H1 (cell line): ENCODE data around the gene RNU7-1. TPM values are rescaled to one million over a fixed set of nuclear protein-coding genes. Genes with fewer than 3 reads are reported as not detected.

Experiments
- CTCF ChIA-PET: fragments of 300-600 bp; sonication (Branson Sonifier 250); formaldehyde crosslinking; loops from one replicate; lab custom pipeline; 2021; ENCODE audit not compliant: partially characterized antibody; lab: Charles Lee
- POLR2A ChIA-PET: fragments of 300-600 bp; sonication (Branson Sonifier 250); formaldehyde crosslinking; loops from one replicate; lab custom pipeline; 2021; ENCODE audit warnings: inconsistent platforms; ENCODE audit not compliant: partially characterized antibody; lab: Charles Lee
- DNase-seq, 2 experiments: peaks; one replicate each; pipeline versions ENCODE4 v3.0.0 to v3.0.0-alpha.2; 2010 to 2022; ENCODE audit warnings: low spot score in 2 of 2, low read depth in 1 of 2, mixed read lengths in 1 of 2
- FAIRE-seq: peaks from 2 replicates; lab custom pipeline; 2011; peaks lifted over from hg19 to GRCh38; lab: Jason Lieb, UNC
- H2AFZ ChIP-seq: 2 replicates; pipeline ENCODE4 v1.8.1; 2012; ENCODE audit warnings: low read length, inconsistent platforms
- H2AK5ac ChIP-seq: 2 replicates; pipeline ENCODE4 v1.6.1; 2013; ENCODE audit warnings: low read depth, low read length
- H2BK120ac ChIP-seq: replicated peaks from 2 replicates; pipeline ENCODE3; 2013; ENCODE audit warnings: low read depth, low read length, inconsistent platforms
- H2BK12ac ChIP-seq: 2 replicates; pipeline ENCODE4 v1.6.1; 2013; ENCODE audit warnings: low read depth, low read length
- H2BK15ac ChIP-seq: 2 replicates; pipeline ENCODE4 v1.6.1; 2013; ENCODE audit warnings: low read length
- H2BK20ac ChIP-seq: 2 replicates; pipeline ENCODE4 v1.6.1; 2013; ENCODE audit warnings: low read length
- H2BK5ac ChIP-seq: 2 replicates; pipeline ENCODE4 v1.6.1; 2013; ENCODE audit warnings: low read depth, low read length
- H3K14ac ChIP-seq: 2 replicates; pipeline ENCODE4 v1.6.1; 2013; ENCODE audit warnings: inconsistent platforms; ENCODE audit not compliant: insufficient read length
- H3K18ac ChIP-seq: 2 replicates; pipeline ENCODE4 v1.6.1; 2013; ENCODE audit warnings: low read length; ENCODE audit errors: extremely low read depth
- H3K23ac ChIP-seq: 2 replicates; pipeline ENCODE4 v1.6.1; 2013; ENCODE audit warnings: inconsistent platforms; ENCODE audit not compliant: insufficient read length
- H3K23me2 ChIP-seq: 2 replicates; pipeline ENCODE4 v1.6.1; 2013; ENCODE audit warnings: low read depth, low read length
- H3K27ac ChIP-seq: 2 replicates; pipeline ENCODE4 v1.6.1; 2011; ENCODE audit warnings: low read depth, low read length, inconsistent platforms
- H3K27me3 ChIP-seq, 4 experiments: replicated peaks in 1 of 4; 1 replicate in 1 of 4; 2 replicates in 3 of 4; pipeline versions ENCODE4 v1.6.1 to v1.8.1; 2011 to 2013; ENCODE audit warnings: low read length in 3 of 4, mild to moderate bottlenecking in 3 of 4, inconsistent platforms in 2 of 4, mixed read lengths in 2 of 4, moderate library complexity in 1 of 4; ENCODE audit not compliant: control insufficient read depth in 3 of 4, insufficient read depth in 3 of 4; ENCODE audit errors: extremely low read depth in 1 of 4
- H3K36me3 ChIP-seq, 4 experiments: 2 replicates each; pipeline versions ENCODE4 v1.6.1 to v1.8.1; 2011 to 2013; ENCODE audit warnings: mild to moderate bottlenecking in 4 of 4, low read length in 3 of 4, moderate library complexity in 2 of 4, control low read depth in 1 of 4, inconsistent platforms in 1 of 4; ENCODE audit not compliant: insufficient read depth in 4 of 4, control insufficient read depth in 2 of 4
- H3K4ac ChIP-seq: replicated peaks from 2 replicates; pipeline ENCODE3; 2013; ENCODE audit warnings: low read length, low read depth, mixed read lengths, inconsistent platforms; ENCODE audit not compliant: insufficient read length
- H3K4me1 ChIP-seq, 4 experiments: replicated peaks in 1 of 4; 1 replicate in 1 of 4; 2 replicates in 3 of 4; pipeline versions ENCODE4 v1.6.1 to v1.8.1; 2011 to 2013; ENCODE audit warnings: low read length in 3 of 4, inconsistent platforms in 2 of 4, mixed read lengths in 1 of 4; ENCODE audit not compliant: insufficient read depth in 4 of 4, control insufficient read depth in 3 of 4
- H3K4me2 ChIP-seq, 2 experiments: 2 replicates each; pipeline versions ENCODE4 v1.6.1 to v1.8.1; 2011 to 2013; ENCODE audit warnings: low read depth in 2 of 2, low read length in 2 of 2, control low read depth in 1 of 2, inconsistent platforms in 1 of 2, mild to moderate bottlenecking in 1 of 2; ENCODE audit not compliant: insufficient read depth in 1 of 2
- H3K4me3 ChIP-seq, 4 experiments: fragments of 200-600, 300-600 bp in 1 of 4; sonication (generic), shearing (Covaris generic), sonication (Bioruptor Twin) in 1 of 4; 2 replicates each; pipeline versions ENCODE4 v1.5.1 to v1.8.1; 2011 to 2016; ENCODE audit warnings: low read length in 4 of 4, low read depth in 3 of 4, control low read depth in 2 of 4, inconsistent platforms in 2 of 4, mild to moderate bottlenecking in 2 of 4, mixed read lengths in 1 of 4, moderate library complexity in 1 of 4; ENCODE audit not compliant: insufficient read depth in 2 of 4; ENCODE audit errors: extremely low read depth in 1 of 4
- H3K56ac ChIP-seq: replicated peaks from 2 replicates; pipeline ENCODE3; 2013; ENCODE audit warnings: low read depth, mild to moderate bottlenecking, mixed read lengths, low read length, inconsistent platforms; ENCODE audit not compliant: insufficient read length
- H3K79me1 ChIP-seq: 2 replicates; pipeline ENCODE4 v1.6.1; 2013; ENCODE audit warnings: low read depth, low read length, control low read depth
- H3K79me2 ChIP-seq, 2 experiments: 2 replicates each; pipeline versions ENCODE4 v1.6.1 to v1.8.1; 2012 to 2013; ENCODE audit warnings: low read length in 2 of 2, mild to moderate bottlenecking in 2 of 2, inconsistent platforms in 1 of 2; ENCODE audit not compliant: insufficient read depth in 2 of 2, control insufficient read depth in 1 of 2
- H3K9ac ChIP-seq, 4 experiments: replicated peaks in 1 of 4; 1 replicate in 1 of 4; 2 replicates in 3 of 4; pipeline versions ENCODE4 v1.6.1 to v1.8.1; 2011 to 2013; ENCODE audit warnings: low read depth in 3 of 4, low read length in 3 of 4, control low read depth in 2 of 4, mild to moderate bottlenecking in 2 of 4, moderate library complexity in 2 of 4, inconsistent platforms in 1 of 4; ENCODE audit errors: extremely low read depth in 1 of 4
- H3K9me3 ChIP-seq, 2 experiments: 2 replicates each; pipeline versions ENCODE4 v1.6.1 to v1.8.1; 2012 to 2013; ENCODE audit warnings: mild to moderate bottlenecking in 2 of 2, moderate library complexity in 2 of 2, control low read depth in 1 of 2, inconsistent platforms in 1 of 2, low read depth in 1 of 2, low read length in 1 of 2, mixed read lengths in 1 of 2; ENCODE audit not compliant: insufficient read depth in 2 of 2
- H4K20me1 ChIP-seq, 2 experiments: replicated peaks in 1 of 2; 2 replicates each; pipeline versions ENCODE3 to v1.8.1; 2011 to 2013; ENCODE audit warnings: inconsistent platforms in 2 of 2, low read length in 2 of 2, mild to moderate bottlenecking in 1 of 2; ENCODE audit not compliant: insufficient read depth in 2 of 2, control insufficient read depth in 1 of 2
- H4K5ac ChIP-seq: 2 replicates; pipeline ENCODE4 v1.6.1; 2013; ENCODE audit warnings: low read length, low read depth, mixed read lengths, inconsistent platforms; ENCODE audit not compliant: insufficient read length
- H4K8ac ChIP-seq: 2 replicates; pipeline ENCODE4 v1.8.0; 2013; ENCODE audit warnings: mild to moderate bottlenecking, moderate library complexity, low read length, inconsistent platforms; ENCODE audit not compliant: insufficient read depth; ENCODE audit errors: extremely low read depth
- H4K91ac ChIP-seq: replicated peaks from 2 replicates; pipeline ENCODE3; 2013; ENCODE audit warnings: low read length, mixed read lengths, inconsistent platforms; ENCODE audit not compliant: insufficient read length
- ASH2L ChIP-seq: fragments of 200-600, 300-600 bp; sonication (generic); IDR thresholded peaks from one replicate; pipeline ENCODE4 v1.7.1; 2017; ENCODE audit warnings: low read length
- ATF3 ChIP-seq: IDR thresholded peaks from 2 replicates; pipeline ENCODE4 v1.6.1; 2011; ENCODE audit warnings: low read depth, mild to moderate bottlenecking, low read length; ENCODE audit not compliant: insufficient read depth
- EZH2 ChIP-seq: fragments of 200-600 bp; sonication (generic); IDR thresholded peaks from 2 replicates; pipeline ENCODE4 v1.7.1; 2012; ENCODE audit warnings: low read depth, mild to moderate bottlenecking, moderate library complexity, low read length, inconsistent platforms; ENCODE audit not compliant: severe bottlenecking
- FOSL1 ChIP-seq: IDR thresholded peaks from 2 replicates; pipeline ENCODE4 v1.6.1; 2011; ENCODE audit warnings: mild to moderate bottlenecking, low read depth, low read length, moderate library complexity; ENCODE audit not compliant: insufficient read depth
- POU5F1 ChIP-seq: IDR thresholded peaks from 2 replicates; pipeline ENCODE4 v1.6.1; 2011; ENCODE audit warnings: low read depth, mild to moderate bottlenecking, low read length, moderate library complexity
- RAD21 ChIP-seq, 2 experiments: IDR thresholded peaks in 1 of 2; conservative IDR thresholded peaks in 1 of 2; 2 replicates each; pipeline ENCODE4 v1.6.1; 2011; ENCODE audit warnings: low read depth in 2 of 2, low read length in 2 of 2, improper control_type of control experiment in 1 of 2, inconsistent platforms in 1 of 2, mild to moderate bottlenecking in 1 of 2, moderate library complexity in 1 of 2
- WGBS, 2 experiments: shearing (Covaris generic) in 1 of 2; methylation state at CpG; one replicate each; pipeline versions ENCODE4 v1.1.6 to v1.1.7; 2013 to 2015; ENCODE audit warnings: low lambda C conversion rate in 2 of 2, mixed read lengths in 2 of 2, inconsistent platforms in 1 of 2, low coverage in 1 of 2, missing lambda C conversion rate in 1 of 2; ENCODE audit not compliant: insufficient replicate concordance in 2 of 2, insufficient coverage in 1 of 2, insufficient read length in 1 of 2; ENCODE audit errors: extremely low coverage in 1 of 2, missing lambda C conversion rate in 1 of 2; 5-methylcytosine and 5-hydroxymethylcytosine counted together
- polyA plus RNA-seq, 7 experiments: library from polyadenylated mRNA; depleted of rRNA in 3 of 7; stranded (reverse) in 5 of 7; unstranded in 2 of 7; fragments of >200 nt in 5 of 7; fragments of 200-250 nt in 2 of 7; gene quantifications; 1 replicate in 5 of 7; 2 replicates in 1 of 7; 4 replicates in 1 of 7; pipeline versions ENCODE4 v1.2.1 to v1.2.3, GENCODE V29; 2011 to 2013; ENCODE audit warnings: missing spikeins in 2 of 7, mixed read lengths in 2 of 7
- total RNA-seq: library from RNA; stranded (reverse); fragmentation: NEBNext Ultra II Directional; extraction: Animal tissue kit (Norgen Biotek cat#: 25700); gene quantifications from 2 replicates; pipeline ENCODE4 v1.2.1, GENCODE V29; 2021

Gene RNU7-1
- total and polyA plus RNA-seq, 2 of the 8 experiments (the other 6 are each of a cell fraction or from before 2014, with no cell fraction given), result not detected

- H4K20me1 ChIP-seq, result peaks cover 15% of the 10 kb centered on the region in 2 experiments
- no peak overlapping the region for H2BK12ac ChIP-seq
- DNase-seq (peak in 1 of 2 experiments; percentile 71), FAIRE-seq (no peak)
- H3K79me2 ChIP-seq, result peaks cover 0 to 12% of the 10 kb centered on the region in 2 experiments; a peak in 2 of 4 replicates
- H2AFZ ChIP-seq, result no peak overlapping the region
- H3K36me3 ChIP-seq, result peaks cover 14 to 49% (median 31%) of the 10 kb centered on the region in 4 experiments
- no peak overlapping the region for H3K4ac ChIP-seq
- no peak overlapping the region for H3K14ac ChIP-seq
- no peak overlapping the region for H2BK15ac ChIP-seq
- H3K79me1 ChIP-seq, result peaks cover 12% of the 10 kb centered on the region
- no peaks in the 10 kb centered on the region for H3K27me3 ChIP-seq
- peaks cover 4% of the 10 kb centered on the region; the same call in 1 of the 2 replicates for H3K23me2 ChIP-seq
- peaks cover 0 to 13% (median 5%) of the 10 kb centered on the region in 4 experiments; a peak in 5 of 7 replicates for H3K4me1 ChIP-seq
- no peaks in the 10 kb centered on the region for H3K9me3 ChIP-seq
- peak overlapping the region; percentile 71; the same call in 1 of the 2 replicates for H3K18ac ChIP-seq
- H3K23ac ChIP-seq, result no peak overlapping the region
- H4K5ac ChIP-seq, result no peak overlapping the region
- no peak overlapping the region for H2AK5ac ChIP-seq
- no peak overlapping the region for H2BK20ac ChIP-seq
- ChIA-PET POLR2A (interaction anchor here (0.6 to 44.0 kb wide), 14 partner anchors 5 to 324 kb away, joined by 3 to 1596 read pairs (median 4); partner anchors contain the start of genes ATN1, C12orf57, CDCA3 and EMG1), CTCF (interaction anchor here (1.1 to 20.2 kb wide), 11 partner anchors 9 to 384 kb away, joined by 3 to 253 read pairs (median 5); partner anchors contain the start of genes ATN1, SPSB2 and TPI1)
- peak overlapping the region; percentile 39 for H4K8ac ChIP-seq
- H3K4me2 ChIP-seq, result peak overlapping the region; percentile 46 to 71
- peak overlapping the region; percentile 79 for H2BK5ac ChIP-seq
- no peak overlapping the region for H4K91ac ChIP-seq
- H3K4me3 ChIP-seq, result peak overlapping the region; percentile 42 to 69 (median 58)
- peak overlapping the region in 2 of 4 experiments; percentile 93 to 95; a peak in 2 of 7 replicates for H3K9ac ChIP-seq
- H3K27ac ChIP-seq, result no peak overlapping the region
- H2BK120ac ChIP-seq, result no peak overlapping the region
- 45% methylated on average over 27 of the region's 36 CpGs; no CpG with 5 or more reads in 1 of the 2 experiments for WGBS, 2 experiments
- H3K56ac ChIP-seq, result peak overlapping the region; percentile 9
- TF ChIP-seq ATF3 (no peak), ASH2L (no peak), RAD21 (IDR thresholded peaks at IDR 0.05 in 1 of 2, conservative IDR thresholded peaks at IDR 0.05 in 1 of 2; ENCODE audit: low read depth in 2 of 2, low read length in 2 of 2) (no peak), POU5F1 (no peak), FOSL1 (no peak), EZH2 (no peak)
Observed at GRCh38 chr12:6936636-6937480, 6.8 kb upstream of the RNU7-1 start.
